ENCODE data around the gene LRRN4CL. TPM values are rescaled to one million over a fixed set of nuclear protein-coding genes. Genes with fewer than 3 reads are reported as not detected.
"Not testable (repeated sequence)": the region's sequence is repeated elsewhere in the genome, so short reads cannot be mapped to it uniquely, and the experiment has no call there.

Gene LRRN4CL
- total and polyA plus RNA-seq, 2 of the 8 experiments (the other 6 are each of a cell fraction or from before 2014, with no cell fraction given), result 0.05 to 0.26 TPM

DNA sequence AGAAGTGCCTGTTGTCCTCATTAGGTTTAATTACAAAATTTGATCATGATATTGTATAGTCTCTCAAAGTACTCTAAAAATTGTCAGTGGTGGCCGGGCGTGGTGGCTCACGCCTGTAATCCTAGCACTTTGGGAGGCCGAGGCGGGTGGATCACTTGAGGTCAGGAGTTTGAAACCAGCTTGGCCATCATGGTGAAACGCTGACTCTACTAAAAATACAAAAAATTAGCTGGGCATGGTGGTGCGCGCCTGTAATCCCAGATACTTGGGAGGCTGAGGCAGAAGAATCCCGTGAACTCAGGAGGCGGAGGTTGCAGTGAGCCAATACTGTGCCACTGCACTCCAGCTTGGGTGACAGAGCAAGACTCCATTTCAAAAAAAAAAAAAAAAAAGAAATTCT, 13.9 kb downstream of the LRRN4CL start:
- not testable (repeated sequence) for H2BK15ac ChIP-seq (ENCODE audit: low read length); H3K4me1 ChIP-seq (replicated peaks in 1 of 4; ENCODE audit: control insufficient read depth in 3 of 4, insufficient read depth in 4 of 4, low read length in 3 of 4); H2BK12ac ChIP-seq (ENCODE audit: low read depth, low read length); H2BK5ac ChIP-seq (ENCODE audit: low read depth, low read length); H3K14ac ChIP-seq (ENCODE audit: insufficient read length); H3K4me3 ChIP-seq (ENCODE audit: extremely low read depth in 1 of 4, insufficient read depth in 2 of 4, low read depth in 3 of 4, low read length in 4 of 4); DNase-seq (ENCODE audit: low read depth in 1 of 2, low spot score in 2 of 2); H3K4me2 ChIP-seq (ENCODE audit: insufficient read depth in 1 of 2, low read depth in 2 of 2, low read length in 2 of 2); H3K23ac ChIP-seq (ENCODE audit: insufficient read length); H3K27me3 ChIP-seq (replicated peaks in 1 of 4; ENCODE audit: control insufficient read depth in 3 of 4, extremely low read depth in 1 of 4, insufficient read depth in 3 of 4, low read length in 3 of 4); H3K56ac ChIP-seq (replicated peaks; ENCODE audit: insufficient read length, low read depth, low read length); H3K9ac ChIP-seq (replicated peaks in 1 of 4; ENCODE audit: extremely low read depth in 1 of 4, low read depth in 3 of 4, low read length in 3 of 4); FAIRE-seq; H4K91ac ChIP-seq (replicated peaks; ENCODE audit: insufficient read length, low read length); H3K4ac ChIP-seq (replicated peaks; ENCODE audit: insufficient read length, low read depth, low read length); H2BK120ac ChIP-seq (replicated peaks; ENCODE audit: low read depth, low read length); H3K9me3 ChIP-seq (ENCODE audit: insufficient read depth in 2 of 2, low read depth in 1 of 2, low read length in 1 of 2); H4K20me1 ChIP-seq (replicated peaks in 1 of 2; ENCODE audit: control insufficient read depth in 1 of 2, insufficient read depth in 2 of 2, low read length in 2 of 2); H4K8ac ChIP-seq (ENCODE audit: extremely low read depth, insufficient read depth, low read length); H2AK5ac ChIP-seq (ENCODE audit: low read depth, low read length); H4K5ac ChIP-seq (ENCODE audit: insufficient read length, low read depth, low read length); H3K18ac ChIP-seq (ENCODE audit: extremely low read depth, low read length); H3K27ac ChIP-seq (ENCODE audit: low read depth, low read length); H2BK20ac ChIP-seq (ENCODE audit: low read length); H3K79me1 ChIP-seq (ENCODE audit: low read depth, low read length); H2AFZ ChIP-seq (ENCODE audit: low read length)
- peaks cover 0 to 23% of the 10 kb centered on the region in 2 experiments; a peak in 2 of 4 replicates for H3K79me2 ChIP-seq (ENCODE audit: control insufficient read depth in 1 of 2, insufficient read depth in 2 of 2, low read length in 2 of 2)
- peaks cover 14% of the 10 kb centered on the region for H3K23me2 ChIP-seq (ENCODE audit: low read depth, low read length)
- peaks cover 5 to 29% (median 9%) of the 10 kb centered on the region in 4 experiments; a peak in 5 of 8 replicates for H3K36me3 ChIP-seq (ENCODE audit: control insufficient read depth in 2 of 4, insufficient read depth in 4 of 4, low read length in 3 of 4)
- ChIA-PET CTCF (ENCODE audit: partially characterized antibody) (interaction anchor here (0.6 to 3.2 kb wide), 5 partner anchors 19 to 1592 kb away, joined by 3 to 16 read pairs (median 4); no protein-coding TSS in a partner anchor), POLR2A (ENCODE audit: partially characterized antibody) (interaction anchor here (1.7 to 61.4 kb wide), 4 partner anchors 15 to 95 kb away, joined by 4 to 2041 read pairs (median 1050); partner anchors contain the start of genes BSCL2, C11orf98, CSKMT and GANAB)
- 87% methylated on average over 10 of the region's 10 CpGs; no CpG with 5 or more reads in 1 of the 2 experiments for WGBS, 2 experiments (ENCODE audit: extremely low coverage in 1 of 2, insufficient coverage in 1 of 2, insufficient read length in 1 of 2, insufficient replicate concordance in 2 of 2, low coverage in 1 of 2, low lambda C conversion rate in 2 of 2, missing lambda C conversion rate in 1 of 2)

Measured in H1 (cell line).